ENCODE results near the gene DLX3. TPM values are rescaled to one million over a fixed set of nuclear protein-coding genes. Genes with fewer than 3 reads are reported as not detected.

DLX3 gene
- total and polyA plus RNA-seq, 2 of the 8 experiments (the other 6 are each of a cell fraction or from before 2014, with no cell fraction given) = 0.15 to 0.20 TPM

DNA sequence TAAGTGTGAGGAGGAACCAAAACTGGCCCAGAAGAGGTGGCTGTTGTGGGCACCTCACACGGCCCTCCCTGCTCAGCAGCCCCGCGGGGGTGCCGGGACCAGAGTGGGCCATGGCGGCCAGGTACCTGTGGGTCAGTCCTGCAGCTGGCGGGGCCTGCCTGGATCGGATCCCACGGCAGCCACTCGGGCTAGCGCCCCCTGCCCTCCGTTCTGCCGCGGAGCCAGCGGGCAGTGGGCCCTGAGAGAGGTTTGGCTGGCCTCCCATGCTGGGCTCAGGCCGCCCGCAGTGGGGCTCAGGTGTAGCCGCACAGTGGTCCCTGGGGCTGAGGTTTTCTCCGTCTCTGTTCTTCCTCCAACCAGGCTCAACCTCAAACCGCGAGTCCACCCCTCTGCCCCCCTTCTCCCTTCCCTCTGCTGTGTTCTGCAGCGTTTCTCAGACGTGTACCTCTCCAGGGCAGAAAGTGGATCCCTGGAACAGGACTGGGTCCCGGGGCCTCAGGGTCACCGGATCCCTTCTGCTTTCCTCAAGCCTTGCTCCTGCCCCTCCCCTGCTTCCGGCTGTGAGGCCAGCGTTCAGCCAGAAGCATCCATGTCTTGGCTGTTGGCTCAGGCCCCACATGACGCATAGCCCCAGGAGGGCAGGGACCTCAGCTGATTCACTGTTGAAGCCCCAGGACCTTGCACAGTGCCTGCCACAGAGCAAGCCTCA lies 32.3 kb upstream of the DLX3 start:
- 40% methylated on average over 22 of the region's 27 CpGs; no CpG with 5 or more reads in 1 of the 2 experiments for WGBS, 2 experiments (ENCODE audit: extremely low coverage in 1 of 2, insufficient coverage in 1 of 2, insufficient read length in 1 of 2, insufficient replicate concordance in 2 of 2, low coverage in 1 of 2, low lambda C conversion rate in 2 of 2, missing lambda C conversion rate in 1 of 2)
- peak overlapping the region in 1 of 4 experiments; percentile 35; a peak in 1 of 8 replicates for H3K4me3 ChIP-seq (ENCODE audit: extremely low read depth in 1 of 4, insufficient read depth in 2 of 4, low read depth in 3 of 4, low read length in 4 of 4)

More for the DNA sequence above, 32.3 kb upstream of the DLX3 start:
- 0 out of 2 replicates have a peak overlapping the region, but pooled peaks have one; percentile 29 for H2AK5ac ChIP-seq (ENCODE audit: low read depth, low read length)
- H4K5ac ChIP-seq (ENCODE audit: insufficient read length, low read depth, low read length) = no peak overlapping the region
- no peaks in the 10 kb centered on the region; the same call in 1 of the 2 replicates for H3K23me2 ChIP-seq (ENCODE audit: low read depth, low read length)
- H3K56ac ChIP-seq (replicated peaks; ENCODE audit: insufficient read length, low read depth, low read length) = no peak overlapping the region
- H3K79me1 ChIP-seq (ENCODE audit: low read depth, low read length) = no peaks in the 10 kb centered on the region
- 0 out of 7 replicates have a peak, but pooled peaks cover 0 to 5% (median 0%) of the 10 kb centered on the region in 4 experiments for H3K27me3 ChIP-seq (replicated peaks in 1 of 4; ENCODE audit: control insufficient read depth in 3 of 4, extremely low read depth in 1 of 4, insufficient read depth in 3 of 4, low read length in 3 of 4)
- FAIRE-seq (no peak), DNase-seq (ENCODE audit: low read depth in 1 of 2, low spot score in 2 of 2) (peak in 1 of 2 experiments; percentile 71)
- H3K14ac ChIP-seq (ENCODE audit: insufficient read length) = no peak overlapping the region
- peak overlapping the region; percentile 4 to 31 for H3K4me2 ChIP-seq (ENCODE audit: insufficient read depth in 1 of 2, low read depth in 2 of 2, low read length in 2 of 2)
- no peak overlapping the region for H3K9ac ChIP-seq (replicated peaks in 1 of 4; ENCODE audit: extremely low read depth in 1 of 4, low read depth in 3 of 4, low read length in 3 of 4)
- ChIA-PET POLR2A (ENCODE audit: partially characterized antibody) (interaction anchor here (0.7 to 4.3 kb wide), 5 partner anchors 20 to 60 kb away, joined by 3 to 23 read pairs (median 3); partner anchors contain the start of gene ITGA3), CTCF (ENCODE audit: partially characterized antibody) (interaction anchor here (0.6 to 9.1 kb wide), 25 partner anchors 9 to 439 kb away, joined by 3 to 158 read pairs (median 5); partner anchors contain the start of genes DLX3, ITGA3 and PDK2)
- H2AFZ ChIP-seq (ENCODE audit: low read length) = peak overlapping the region; percentile 83; the same call in 1 of the 2 replicates
- H3K27ac ChIP-seq (ENCODE audit: low read depth, low read length) = no peak overlapping the region
- no peak overlapping the region for H2BK120ac ChIP-seq (replicated peaks; ENCODE audit: low read depth, low read length)
- no peak overlapping the region for H3K4ac ChIP-seq (replicated peaks; ENCODE audit: insufficient read length, low read depth, low read length)
- peaks cover 0 to 2% of the 10 kb centered on the region in 2 experiments for H4K20me1 ChIP-seq (replicated peaks in 1 of 2; ENCODE audit: control insufficient read depth in 1 of 2, insufficient read depth in 2 of 2, low read length in 2 of 2)
- no peak for TF ChIP-seq YY1 (IDR thresholded peaks at IDR 0.05; ENCODE audit: low read depth, low read length)
- TF ChIP-seq, protein P1, sequence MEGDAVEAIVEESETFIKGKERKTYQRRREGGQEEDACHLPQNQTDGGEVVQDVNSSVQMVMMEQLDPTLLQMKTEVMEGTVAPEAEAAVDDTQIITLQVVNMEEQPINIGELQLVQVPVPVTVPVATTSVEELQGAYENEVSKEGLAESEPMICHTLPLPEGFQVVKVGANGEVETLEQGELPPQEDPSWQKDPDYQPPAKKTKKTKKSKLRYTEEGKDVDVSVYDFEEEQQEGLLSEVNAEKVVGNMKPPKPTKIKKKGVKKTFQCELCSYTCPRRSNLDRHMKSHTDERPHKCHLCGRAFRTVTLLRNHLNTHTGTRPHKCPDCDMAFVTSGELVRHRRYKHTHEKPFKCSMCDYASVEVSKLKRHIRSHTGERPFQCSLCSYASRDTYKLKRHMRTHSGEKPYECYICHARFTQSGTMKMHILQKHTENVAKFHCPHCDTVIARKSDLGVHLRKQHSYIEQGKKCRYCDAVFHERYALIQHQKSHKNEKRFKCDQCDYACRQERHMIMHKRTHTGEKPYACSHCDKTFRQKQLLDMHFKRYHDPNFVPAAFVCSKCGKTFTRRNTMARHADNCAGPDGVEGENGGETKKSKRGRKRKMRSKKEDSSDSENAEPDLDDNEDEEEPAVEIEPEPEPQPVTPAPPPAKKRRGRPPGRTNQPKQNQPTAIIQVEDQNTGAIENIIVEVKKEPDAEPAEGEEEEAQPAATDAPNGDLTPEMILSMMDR (IDR thresholded peaks at IDR 0.05; ENCODE audit: control extremely low read depth in 1 of 3, insufficient read depth in 1 of 3, low read depth in 1 of 3, low read length in 3 of 3) = peak in 2 of 3 experiments; percentile 30 to 31; a peak in 2 of 4 replicates
- TF ChIP-seq RFX5 (IDR thresholded peaks at IDR 0.05; ENCODE audit: borderline replicate concordance, low read depth, low read length) = 0 out of 2 replicates have a peak, but pooled peaks have one; percentile 5
- H2BK5ac ChIP-seq (ENCODE audit: low read depth, low read length) = no peak overlapping the region
- H3K79me2 ChIP-seq (ENCODE audit: control insufficient read depth in 1 of 2, insufficient read depth in 2 of 2, low read length in 2 of 2) = no peaks in the 10 kb centered on the region
- peak overlapping the region; percentile 94 for H2BK20ac ChIP-seq (ENCODE audit: low read length)
- H3K9me3 ChIP-seq (ENCODE audit: insufficient read depth in 2 of 2, low read depth in 1 of 2, low read length in 1 of 2) = peaks cover 5 to 18% of the 10 kb centered on the region in 2 experiments; a peak in 3 of 4 replicates
- peaks cover 0 to 20% (median 14%) of the 10 kb centered on the region in 4 experiments; a peak in 6 of 7 replicates for H3K4me1 ChIP-seq (replicated peaks in 1 of 4; ENCODE audit: control insufficient read depth in 3 of 4, insufficient read depth in 4 of 4, low read length in 3 of 4)
- H3K36me3 ChIP-seq (ENCODE audit: control insufficient read depth in 2 of 4, insufficient read depth in 4 of 4, low read length in 3 of 4) = no peaks in the 10 kb centered on the region
- H4K91ac ChIP-seq (replicated peaks; ENCODE audit: insufficient read length, low read length) = peak overlapping the region; percentile 78
- peak overlapping the region; percentile 58; the same call in 1 of the 2 replicates for H4K8ac ChIP-seq (ENCODE audit: extremely low read depth, insufficient read depth, low read length)
- H3K23ac ChIP-seq (ENCODE audit: insufficient read length) = no peak overlapping the region
- peak overlapping the region; percentile 43; the same call in 1 of the 2 replicates for H3K18ac ChIP-seq (ENCODE audit: extremely low read depth, low read length)
- H2BK12ac ChIP-seq (ENCODE audit: low read depth, low read length) = peak overlapping the region; percentile 68; the same call in 1 of the 2 replicates
- peak overlapping the region; percentile 76; the same call in 1 of the 2 replicates for H2BK15ac ChIP-seq (ENCODE audit: low read length)
